NOMO-1 treated with DMSO at 0.1 percent for 48 hours (cell line): ENCODE data around the gene FDPS.

Experiments
- DNase-seq: peaks from one replicate; lab custom pipeline; 2025; ENCODE audit not compliant: unreplicated experiment; lab: John Stamatoyannopoulos, UW

Gene FDPS

DNA sequence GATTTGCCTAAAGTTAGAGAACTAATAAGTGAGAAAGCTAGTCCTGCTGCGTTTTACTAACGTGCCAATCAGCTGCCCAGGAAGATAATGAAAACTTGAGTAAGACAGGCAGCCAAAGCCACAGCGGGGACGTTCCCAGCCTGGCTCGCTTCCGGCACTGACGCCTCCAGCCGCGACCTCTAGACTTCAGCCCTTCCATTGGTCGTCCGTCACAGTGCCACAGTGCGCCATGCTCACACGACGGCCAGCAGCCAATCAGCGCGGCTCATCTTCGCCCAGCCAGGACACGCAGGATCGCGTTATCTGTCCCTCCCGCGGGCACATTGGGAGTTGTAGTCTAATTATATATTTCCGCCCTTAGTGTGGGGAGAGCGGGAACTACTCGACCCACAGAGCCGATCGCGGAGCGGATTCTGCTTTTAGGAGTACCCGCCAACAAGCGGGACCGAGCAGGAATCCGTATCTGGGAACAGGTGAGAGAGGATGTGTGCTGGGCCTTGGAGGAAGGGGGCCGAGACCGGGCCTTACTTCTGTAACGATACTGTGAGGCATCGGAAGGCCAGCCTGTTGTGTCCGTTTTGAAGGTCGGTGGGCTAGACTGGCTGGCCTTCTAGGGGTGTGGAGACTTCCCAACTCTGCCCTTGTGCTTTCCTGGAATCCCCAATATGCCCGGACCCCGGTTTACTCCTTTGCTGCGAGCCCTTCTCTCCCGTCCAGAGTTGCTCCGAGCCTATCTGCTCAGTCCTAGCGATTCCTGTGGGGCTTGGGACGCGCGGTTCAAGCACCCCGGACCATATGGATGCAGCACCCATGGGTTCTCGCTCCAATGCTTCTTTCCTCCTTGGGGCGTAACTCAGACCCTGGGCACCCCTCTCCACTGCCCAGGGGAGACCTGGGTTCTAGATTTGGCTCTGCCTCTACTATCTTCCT lies at the start of gene FDPS:
Gene FDPS (plus strand): TSS at position 374 of the 930 bp plus-strand sequence. CDS start 924 bp downstream, outside the sequence.
- peak; percentile 100 for DNase-seq

DNA sequence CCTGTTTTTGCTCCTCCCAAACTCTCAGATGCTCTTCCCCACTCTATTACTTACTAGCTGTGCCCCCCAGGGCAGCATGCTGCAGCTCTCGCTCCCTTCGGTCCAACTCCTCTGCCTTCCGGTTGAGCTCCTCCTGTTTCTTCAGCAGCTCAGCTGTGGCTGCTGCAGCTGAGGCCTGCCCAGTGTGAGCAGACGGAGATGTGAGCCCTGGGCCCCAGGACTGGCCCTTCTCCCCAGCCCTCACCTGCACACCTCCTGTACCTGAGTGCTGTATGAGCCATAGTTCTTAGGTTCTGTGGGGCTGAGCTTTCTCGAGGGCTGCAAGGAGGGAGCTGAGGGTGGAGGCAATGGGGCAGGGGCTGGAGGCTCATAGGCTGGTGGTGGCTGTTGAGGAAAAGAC lies 48.4 kb upstream of the FDPS start:
- DNase-seq = no peak

DNA sequence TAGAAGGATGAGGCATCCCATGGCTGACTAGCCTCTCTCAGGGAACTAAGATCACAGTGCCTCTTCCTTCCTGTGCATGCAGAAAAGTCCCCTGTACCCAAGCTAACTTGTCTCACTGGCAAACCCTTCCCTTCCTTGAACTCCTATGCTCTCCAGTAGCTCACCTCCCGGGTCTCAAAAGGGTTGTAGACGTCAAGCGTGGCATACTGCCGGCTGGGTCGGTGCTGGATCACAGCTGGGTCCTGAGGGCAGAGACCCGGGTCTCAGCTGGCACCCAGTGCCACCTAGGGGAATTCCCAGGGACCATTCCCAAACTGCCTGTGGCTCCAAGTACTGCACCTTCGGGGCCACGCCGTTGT lies 47.2 kb upstream of the FDPS start:
- DNase-seq = no peak

DNA sequence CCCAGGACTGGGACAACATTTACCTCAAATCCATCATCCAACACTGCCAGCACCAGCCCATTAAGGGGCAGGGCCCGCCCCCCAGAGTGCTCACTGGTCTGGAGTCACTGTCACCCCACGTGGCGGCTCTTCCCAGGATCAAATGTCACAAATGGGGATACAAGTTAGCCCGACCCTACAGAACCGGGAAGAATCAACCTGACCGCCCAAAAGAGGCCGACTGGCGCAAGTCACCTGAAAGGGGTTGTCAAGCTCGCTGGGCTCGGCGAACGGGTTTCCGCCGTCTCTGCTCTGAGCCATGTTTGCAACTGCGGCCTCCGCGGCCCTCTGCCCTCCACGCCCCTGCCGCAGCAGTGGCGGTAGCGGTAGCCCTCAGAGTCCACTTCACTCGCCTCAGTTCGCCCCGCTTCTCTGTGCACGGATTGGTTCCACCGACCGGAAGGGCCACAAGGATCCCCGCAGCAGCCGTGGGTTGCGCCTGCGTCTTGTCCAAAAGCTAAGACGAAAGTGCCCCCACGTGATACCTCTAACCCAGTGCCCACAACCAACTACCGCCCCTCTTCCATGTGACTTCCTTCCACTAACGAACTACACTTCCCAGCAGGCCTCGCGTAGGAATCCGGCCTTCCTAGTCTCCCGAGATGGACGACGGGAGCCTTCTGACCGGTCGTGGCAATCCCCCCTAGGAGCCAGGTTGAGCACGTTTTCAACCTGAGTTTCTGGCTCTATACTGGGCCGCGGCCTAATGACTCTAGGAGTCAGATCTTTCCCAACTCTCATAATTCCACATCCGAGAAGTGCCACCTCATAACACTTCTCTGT lies 46.6 kb upstream of the FDPS start, which contains the start of gene SCAMP3:
Gene SCAMP3 (minus strand): TSS at position 509 of the 822 bp plus-strand sequence. CDS start 209 bp downstream, at position 300.
- DNase-seq = peak; percentile 98

DNA sequence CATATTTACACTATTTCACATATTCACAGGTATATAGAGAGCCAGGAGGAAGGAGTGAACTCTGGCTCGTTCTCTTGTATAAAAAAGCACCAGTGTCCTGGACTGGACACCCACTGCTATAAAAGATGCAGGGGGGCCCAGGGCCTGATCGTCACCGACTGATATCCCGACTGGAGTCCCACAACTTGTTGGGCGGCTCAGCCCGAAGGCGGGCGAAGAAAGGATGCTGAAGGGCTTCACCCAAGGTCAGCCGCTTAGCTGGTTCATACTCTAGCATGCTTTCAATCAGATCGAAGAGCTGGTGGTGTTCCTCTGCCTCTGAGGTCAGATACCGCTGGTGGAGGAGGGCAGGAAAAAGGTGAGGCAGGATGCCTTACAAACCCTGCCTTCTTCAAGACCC lies 45.6 kb upstream of the FDPS start:
- no peak for DNase-seq

DNA sequence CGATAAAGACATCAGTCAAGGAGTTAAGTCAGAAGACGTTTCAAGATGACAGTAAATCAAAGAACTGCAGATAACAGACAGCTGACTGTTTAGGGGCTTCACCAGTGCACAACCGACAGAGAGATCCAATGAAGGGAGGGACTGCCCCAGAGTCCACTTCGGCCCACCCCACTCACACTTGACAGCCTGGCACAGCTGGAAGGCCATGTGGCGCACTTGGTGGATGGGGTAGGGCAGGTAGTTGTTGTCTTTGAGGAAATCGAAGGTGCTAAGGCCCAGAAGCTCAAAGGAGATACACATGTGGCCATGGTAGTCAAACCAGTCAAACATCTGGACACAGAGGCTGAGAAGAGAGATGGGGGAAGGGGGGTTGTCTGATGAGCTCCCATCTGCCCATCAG lies 42.1 kb upstream of the FDPS start:
- no peak for DNase-seq

DNA sequence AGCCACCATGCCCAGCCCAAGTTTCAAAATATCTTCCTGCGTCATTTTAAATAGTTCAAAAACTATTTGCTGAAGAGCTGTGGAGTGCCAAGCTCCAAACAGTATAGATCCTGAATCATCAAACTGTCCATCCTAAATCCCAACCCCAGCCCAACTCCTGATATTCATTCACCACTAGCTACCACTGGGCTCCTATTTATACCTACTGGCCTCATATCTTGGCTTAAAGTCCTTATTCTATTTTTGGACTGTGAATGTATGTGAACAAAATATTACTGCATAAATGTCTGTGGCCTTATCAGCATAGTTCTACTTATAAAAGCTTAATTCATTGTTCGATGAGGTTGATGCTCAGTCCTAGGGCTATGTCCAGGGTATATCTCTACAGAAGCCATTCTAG lies 41.3 kb upstream of the FDPS start:
- DNase-seq = no peak

DNA sequence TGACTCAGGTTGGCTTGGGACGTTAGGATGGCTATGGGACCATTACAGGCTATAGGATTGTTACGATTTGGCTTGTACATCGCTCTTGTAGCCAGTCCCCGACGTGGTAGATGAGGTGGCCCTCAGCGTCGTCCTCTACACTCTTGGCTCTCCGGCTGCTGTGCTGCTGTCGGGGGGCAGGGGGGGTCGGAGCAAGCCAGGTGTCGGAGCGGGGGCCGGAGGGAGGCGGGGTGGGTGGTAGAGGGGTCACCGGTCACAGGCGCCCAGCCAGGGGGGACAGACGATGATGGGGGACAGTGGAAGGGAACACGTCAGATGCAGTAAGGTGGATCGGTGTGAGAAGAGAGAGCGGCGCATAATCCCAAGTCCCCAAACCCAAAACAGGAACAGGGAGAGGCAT lies 40.0 kb upstream of the FDPS start:
- no peak for DNase-seq

DNA sequence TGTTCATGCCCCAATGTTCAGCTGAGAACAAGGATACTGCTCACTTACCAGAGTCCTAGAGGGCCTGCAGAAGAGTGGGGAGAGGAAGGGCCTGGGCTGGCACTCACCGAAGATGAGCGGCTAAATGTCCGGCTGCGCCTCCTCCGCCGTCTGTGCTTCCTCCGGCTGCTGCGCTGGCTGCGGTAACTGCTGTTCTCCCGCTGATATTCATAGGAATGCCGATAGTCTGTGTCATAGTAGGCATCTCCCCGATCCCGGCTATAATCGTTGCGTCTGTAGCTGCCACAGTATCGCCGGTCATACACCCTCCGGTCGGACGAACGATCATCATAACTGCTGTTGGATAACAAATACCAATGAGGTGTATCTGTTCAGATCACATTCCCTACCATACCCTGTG lies 39.3 kb upstream of the FDPS start:
- DNase-seq = no peak

DNA sequence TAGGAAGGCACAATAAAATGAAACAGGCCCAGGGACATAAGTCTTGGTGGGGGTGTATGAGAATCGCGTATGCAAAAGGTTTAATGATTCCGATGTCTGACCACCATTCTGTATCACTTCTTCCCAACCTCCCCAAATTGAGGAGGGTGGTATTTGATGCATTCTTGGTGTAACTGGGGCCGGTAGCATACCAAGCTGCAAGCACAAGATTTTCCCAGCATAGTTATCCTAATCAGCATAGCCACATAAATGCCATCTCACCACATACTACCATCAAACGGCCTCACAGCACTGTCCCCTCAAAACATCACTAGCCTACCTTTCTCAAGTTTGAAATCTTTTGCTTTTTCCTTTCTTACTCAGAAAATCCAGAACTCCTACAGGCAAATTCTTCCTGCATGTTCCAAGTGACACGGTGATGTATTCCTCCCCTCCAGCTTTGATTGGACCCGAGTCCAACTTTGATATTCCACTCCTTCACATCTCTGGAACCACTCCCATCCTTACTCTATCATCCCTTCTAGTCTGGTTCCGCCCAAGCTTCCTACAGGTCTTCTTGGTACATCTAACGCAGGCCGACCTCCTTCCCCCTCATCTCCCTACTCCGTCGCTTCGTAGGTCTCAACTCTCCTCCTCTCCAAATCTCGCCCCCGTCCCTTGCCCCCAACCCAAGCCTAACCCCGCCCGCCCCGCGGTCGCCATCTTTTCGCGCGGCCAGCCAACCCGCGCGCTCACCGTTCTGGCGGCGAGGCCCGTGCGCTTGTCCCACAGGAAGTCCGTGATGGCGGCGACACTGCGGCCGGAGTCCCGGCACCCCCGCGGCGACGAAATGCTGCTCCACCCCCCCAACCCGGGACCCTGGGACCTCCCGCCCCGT lies 36.0 kb upstream of the FDPS start:
- DNase-seq = peak; percentile 53

DNA sequence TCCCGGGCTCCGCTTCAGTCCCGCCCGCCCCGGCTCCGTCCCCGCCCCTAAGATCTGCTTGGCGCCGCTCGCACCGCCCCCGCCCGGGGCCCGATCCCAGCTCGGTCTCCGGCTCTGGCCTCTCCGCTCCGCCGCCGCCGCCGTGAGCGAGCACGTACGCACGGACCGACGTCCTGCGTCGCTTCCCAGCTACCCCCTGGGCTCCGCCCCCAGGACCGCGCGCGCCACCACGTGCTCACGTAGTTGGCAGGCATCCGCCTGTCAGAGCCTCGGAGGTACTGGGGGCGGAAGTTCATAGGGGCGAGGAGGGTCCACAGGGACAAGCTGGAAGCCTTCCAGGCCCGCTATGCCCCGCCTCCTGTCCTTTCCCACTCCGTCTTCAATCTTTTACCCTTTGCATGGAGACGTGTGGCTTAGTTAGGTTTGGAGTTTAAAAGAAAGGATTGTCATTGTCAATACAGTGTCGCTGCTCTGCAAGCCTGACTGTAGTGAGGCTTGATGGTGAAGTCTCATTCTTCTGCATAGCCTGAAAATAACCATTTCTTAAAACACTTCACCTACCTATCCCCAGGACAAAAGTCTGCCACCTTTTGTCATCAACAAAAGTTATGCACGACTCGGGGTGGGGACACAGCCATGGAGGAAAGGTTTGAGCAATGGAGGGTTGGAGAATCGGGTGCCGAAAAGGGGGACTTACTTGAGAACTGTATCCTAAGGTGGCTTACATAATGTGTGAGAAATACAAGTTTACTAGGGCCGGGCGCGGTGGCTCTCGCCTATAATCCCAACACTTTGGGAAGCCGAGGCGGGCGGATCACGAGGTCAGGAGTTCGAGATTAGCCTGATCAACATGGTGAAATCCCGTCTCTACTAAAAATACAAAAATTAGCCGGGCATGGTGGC lies 35.1 kb upstream of the FDPS start, which contains the start of gene CLK2:
Gene CLK2 (minus strand): TSS at position 162 of the 903 bp plus-strand sequence. CDS start 2,527 bp downstream, outside the sequence.
- peak; percentile 93 for DNase-seq

DNA sequence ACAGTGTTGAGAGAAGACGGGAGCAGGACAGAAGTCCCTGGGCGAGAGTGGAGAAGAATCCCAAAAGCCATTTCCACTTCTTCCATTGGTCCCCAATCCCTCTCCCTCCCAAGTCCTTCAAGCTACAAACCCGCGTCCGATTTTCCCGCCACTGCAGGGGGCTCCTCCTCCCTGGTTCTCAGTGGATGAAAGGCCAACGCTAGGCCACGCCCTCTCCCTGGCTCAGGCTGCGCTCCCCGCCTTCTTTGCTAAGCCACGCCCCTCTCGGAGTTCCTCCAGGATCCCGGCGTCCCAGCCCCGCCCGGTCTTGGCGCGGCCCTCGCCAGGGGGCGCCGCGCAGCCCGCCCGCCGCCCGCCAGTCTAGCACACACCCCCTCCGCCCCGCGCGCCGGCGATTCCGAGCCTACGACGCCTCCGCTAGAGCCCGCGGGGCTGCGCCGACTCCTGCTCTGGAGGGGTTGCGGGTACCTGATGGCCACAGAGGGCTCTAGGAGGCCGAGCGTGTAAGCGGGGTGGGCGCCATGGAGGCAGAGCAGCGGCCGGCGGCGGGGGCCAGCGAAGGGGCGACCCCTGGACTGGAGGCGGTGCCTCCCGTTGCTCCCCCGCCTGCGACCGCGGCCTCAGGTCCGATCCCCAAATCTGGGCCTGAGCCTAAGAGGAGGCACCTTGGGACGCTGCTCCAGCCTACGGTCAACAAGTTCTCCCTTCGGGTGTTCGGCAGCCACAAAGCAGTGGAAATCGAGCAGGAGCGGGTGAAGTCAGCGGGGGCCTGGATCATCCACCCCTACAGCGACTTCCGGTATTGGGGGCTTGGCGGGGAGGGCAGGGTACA lies 31.4 kb upstream of the FDPS start, which contains the start of gene HCN3:
Gene HCN3 (plus strand): TSS at position 394 of the 832 bp plus-strand sequence. CDS start 128 bp downstream, at position 522.
- peak; percentile 92 for DNase-seq

DNA sequence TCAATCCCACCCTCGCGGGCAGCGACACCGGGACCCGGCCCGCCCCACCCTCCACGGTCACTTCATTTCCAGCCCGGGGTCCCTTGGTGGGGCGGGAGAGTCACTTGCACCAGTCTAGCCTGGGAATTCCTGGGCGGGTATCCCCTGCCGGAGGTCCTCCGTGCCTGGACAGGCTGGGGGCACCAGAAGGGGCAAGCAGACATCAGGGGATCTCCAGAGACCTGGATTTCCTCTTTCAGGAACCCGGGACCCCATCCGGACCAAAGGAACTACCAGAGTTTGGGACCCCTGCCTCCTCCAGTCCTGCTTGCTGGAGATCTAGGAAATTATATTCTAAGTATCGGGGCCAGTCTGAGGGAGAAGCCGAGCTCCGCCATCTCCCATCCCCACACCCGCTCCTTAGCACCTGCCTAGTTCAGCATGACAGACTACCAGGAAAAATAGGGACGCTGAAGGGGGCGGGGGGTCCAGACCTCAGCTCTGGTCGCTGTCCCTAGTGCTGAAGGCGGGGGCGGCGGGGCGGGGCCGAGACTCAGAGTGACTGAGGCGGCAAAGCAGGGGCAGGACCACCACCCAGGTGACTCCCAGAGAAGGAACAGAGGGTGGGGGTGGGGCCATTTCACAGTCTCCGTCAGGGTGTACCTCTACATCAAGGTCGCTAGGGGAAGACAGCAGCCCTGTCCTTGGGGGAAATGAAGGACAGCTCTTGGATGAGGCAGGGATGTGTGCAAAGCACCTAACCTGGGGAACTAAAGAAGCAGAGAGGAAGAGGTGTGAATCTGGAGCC lies 30.6 kb upstream of the FDPS start:
- DNase-seq = peak; percentile 24

DNA sequence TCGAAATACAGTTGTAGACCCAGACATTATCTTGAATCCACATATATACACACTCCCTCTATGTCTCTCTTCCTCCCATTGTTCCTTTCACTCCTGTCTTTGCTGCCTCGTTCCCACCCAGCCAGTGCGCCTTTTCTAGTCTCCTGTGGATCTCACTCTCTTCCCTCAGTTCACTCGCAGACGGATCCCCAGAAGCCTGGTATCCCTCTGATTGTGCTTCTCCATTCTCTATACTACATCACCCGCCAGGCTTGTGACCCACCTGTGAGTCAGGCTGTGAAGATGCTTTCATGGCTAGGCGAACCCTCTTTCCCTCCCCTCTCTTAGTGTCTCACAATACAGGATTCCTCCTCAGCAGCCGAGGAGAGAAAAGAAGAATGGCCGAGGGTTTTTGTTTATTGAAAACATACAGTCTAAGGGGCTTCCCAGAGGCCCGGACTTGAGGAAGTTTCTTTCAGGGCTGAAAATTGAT lies 29.9 kb upstream of the FDPS start:
- no peak for DNase-seq

DNA sequence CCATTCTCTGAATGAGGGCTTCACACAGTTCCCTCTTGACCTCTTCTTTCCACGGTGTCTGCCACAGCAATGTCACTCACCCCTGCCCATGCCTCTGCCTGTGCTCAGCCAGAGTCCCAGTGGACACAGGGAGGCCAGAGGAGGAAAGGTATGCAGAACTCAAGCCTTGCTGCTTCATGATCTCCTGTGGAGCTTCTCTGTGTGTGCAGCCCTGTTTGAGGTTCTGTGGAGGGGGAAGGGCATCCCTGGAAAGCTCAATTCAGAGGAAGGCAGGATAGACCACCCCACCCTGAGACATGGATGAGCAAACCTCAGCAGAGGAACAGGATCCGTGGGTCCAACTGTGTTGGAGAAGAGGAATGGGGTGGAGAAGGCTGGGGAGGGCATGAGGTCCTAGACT lies 29.4 kb upstream of the FDPS start:
- DNase-seq = no peak

DNA sequence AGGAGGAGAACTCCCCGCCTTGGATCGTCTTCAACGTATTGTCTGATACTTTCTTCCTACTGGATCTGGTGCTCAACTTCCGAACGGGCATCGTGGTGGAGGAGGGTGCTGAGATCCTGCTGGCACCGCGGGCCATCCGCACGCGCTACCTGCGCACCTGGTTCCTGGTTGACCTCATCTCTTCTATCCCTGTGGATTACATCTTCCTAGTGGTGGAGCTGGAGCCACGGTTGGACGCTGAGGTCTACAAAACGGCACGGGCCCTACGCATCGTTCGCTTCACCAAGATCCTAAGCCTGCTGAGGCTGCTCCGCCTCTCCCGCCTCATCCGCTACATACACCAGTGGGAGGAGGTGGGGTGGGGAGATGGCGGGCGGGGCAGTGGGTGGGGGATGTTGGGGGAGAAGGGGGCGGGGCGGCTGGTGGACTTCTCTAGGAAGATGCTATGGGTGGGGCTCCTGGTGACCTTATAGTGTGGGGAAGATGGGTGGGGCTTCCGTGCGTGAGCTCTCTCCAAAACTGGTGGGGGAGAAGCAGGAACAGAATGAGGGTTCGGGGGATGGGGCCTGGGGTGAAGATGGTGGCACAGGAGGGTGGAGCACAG lies 26.1 kb upstream of the FDPS start:
- no peak for DNase-seq

DNA sequence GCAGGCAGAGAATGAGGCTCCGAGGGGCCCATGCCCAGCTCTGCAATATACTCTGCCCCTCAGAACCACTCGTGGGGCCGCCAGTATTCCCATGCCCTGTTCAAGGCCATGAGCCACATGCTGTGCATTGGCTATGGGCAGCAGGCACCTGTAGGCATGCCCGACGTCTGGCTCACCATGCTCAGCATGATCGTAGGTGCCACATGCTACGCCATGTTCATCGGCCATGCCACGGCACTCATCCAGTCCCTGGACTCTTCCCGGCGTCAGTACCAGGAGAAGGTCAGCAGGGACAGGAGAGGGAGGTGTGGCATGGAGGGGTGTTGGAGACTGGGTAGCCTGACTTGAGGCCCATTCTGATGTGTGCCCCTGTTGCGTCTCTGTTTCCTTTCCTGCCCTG lies 24.2 kb upstream of the FDPS start:
- no peak for DNase-seq
